PC-3 (cell line): ENCODE results near the gene CT45A9. TPM values are rescaled to one million over a fixed set of nuclear protein-coding genes. Genes with fewer than 3 reads are reported as not detected.

ENCODE experiments used
- total RNA-seq: library from RNA; depleted of rRNA; stranded (reverse); fragments of >200 nt; gene quantifications from 2 replicates; pipeline ENCODE4 v1.2.3, GENCODE V29; 2014; rRNA removed

Gene CT45A9
- total RNA-seq, 1 experiment from 2014 or later = not detected

Other genes with a start within 250 kb of the CT45A9 start
- not detected in 2 replicates for gene CT45A1, start 158.2 kb downstream of the CT45A9 start, total RNA-seq
- gene CT45A3, start 103.6 kb downstream of the CT45A9 start, total RNA-seq = not detected in 2 replicates
- gene CT45A5, start 86.3 kb downstream of the CT45A9 start, total RNA-seq = not detected in 2 replicates
- not detected in 2 replicates for gene CT45A6, start 69.0 kb downstream of the CT45A9 start, total RNA-seq
- not detected in 2 replicates for gene CT45A2, start 51.8 kb downstream of the CT45A9 start, total RNA-seq
- not detected in 2 replicates for gene CT45A7, start 34.5 kb downstream of the CT45A9 start, total RNA-seq
- not detected in 2 replicates for gene CT45A8, start 17.3 kb downstream of the CT45A9 start, total RNA-seq
- gene CT45A10, start 21.6 kb upstream of the CT45A9 start, total RNA-seq = not detected in 2 replicates
- not detected in 2 replicates for gene SAGE1, start 21.9 kb upstream of the CT45A9 start, total RNA-seq
- 20.7 and 23.1 TPM in 2 replicates for gene MMGT1, start 102.2 kb upstream of the CT45A9 start, total RNA-seq
- gene SLC9A6, start 113.6 kb upstream of the CT45A9 start, total RNA-seq = 13.4 and 14.4 TPM in 2 replicates